ENCODE measurements around the gene APCDD1.

DNA sequence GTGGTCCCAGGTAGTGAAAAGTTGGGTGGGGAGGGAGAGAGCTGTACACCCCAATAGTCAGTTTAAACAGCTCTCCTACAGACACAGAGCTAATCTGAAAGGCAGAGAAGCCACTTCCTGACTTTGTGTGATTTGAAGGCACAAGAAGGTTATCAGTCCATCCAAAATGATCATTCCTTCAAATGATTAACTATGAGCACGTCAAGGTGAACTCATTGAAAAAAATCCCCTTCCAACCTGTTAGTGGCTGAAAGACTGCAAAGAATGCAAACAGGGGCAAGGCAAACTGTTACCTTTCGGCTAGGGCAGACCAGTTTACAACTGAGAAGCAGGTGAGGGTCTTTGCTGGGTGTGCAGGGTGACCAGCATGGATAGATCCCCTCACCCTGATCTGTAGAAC is 22.8 kb upstream of the APCDD1 start:
- TF ChIP-seq, protein P1, sequence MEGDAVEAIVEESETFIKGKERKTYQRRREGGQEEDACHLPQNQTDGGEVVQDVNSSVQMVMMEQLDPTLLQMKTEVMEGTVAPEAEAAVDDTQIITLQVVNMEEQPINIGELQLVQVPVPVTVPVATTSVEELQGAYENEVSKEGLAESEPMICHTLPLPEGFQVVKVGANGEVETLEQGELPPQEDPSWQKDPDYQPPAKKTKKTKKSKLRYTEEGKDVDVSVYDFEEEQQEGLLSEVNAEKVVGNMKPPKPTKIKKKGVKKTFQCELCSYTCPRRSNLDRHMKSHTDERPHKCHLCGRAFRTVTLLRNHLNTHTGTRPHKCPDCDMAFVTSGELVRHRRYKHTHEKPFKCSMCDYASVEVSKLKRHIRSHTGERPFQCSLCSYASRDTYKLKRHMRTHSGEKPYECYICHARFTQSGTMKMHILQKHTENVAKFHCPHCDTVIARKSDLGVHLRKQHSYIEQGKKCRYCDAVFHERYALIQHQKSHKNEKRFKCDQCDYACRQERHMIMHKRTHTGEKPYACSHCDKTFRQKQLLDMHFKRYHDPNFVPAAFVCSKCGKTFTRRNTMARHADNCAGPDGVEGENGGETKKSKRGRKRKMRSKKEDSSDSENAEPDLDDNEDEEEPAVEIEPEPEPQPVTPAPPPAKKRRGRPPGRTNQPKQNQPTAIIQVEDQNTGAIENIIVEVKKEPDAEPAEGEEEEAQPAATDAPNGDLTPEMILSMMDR (IDR thresholded peaks at IDR 0.05; ENCODE audit: low read length) = no peak
- no peak for TF ChIP-seq EZH2 (optimal IDR thresholded peaks at IDR 0.05; ENCODE audit: low read depth, low read length)
